ENCODE measurements around the gene KRR1. TPM values are rescaled to one million over a fixed set of nuclear protein-coding genes. Genes with fewer than 3 reads are reported as not detected.
A peak's percentile ranks its signal among the peaks of the same experiment; 100 is the strongest.

The KRR1 gene
- 100 to 1,000 TPM; 101 to 112 (median 106) TPM for total RNA-seq
- 106 TPM for total RNA-seq (2013)

- peaks cover 10% of the 10 kb centered on the region for H3K36me3 ChIP-seq (ENCODE audit: control insufficient read depth, insufficient read depth, low read length)
- H3K27me3 ChIP-seq (ENCODE audit: control insufficient read depth, insufficient read depth, low read length) = peaks cover 2% of the 10 kb centered on the region
- 6% methylated on average over 46 of the region's 47 CpGs for WGBS (ENCODE audit: insufficient coverage)
- intact Hi-C loops (cut with micrococcal nuclease) = loop anchor here (1.0 to 10.0 kb wide), 5 partner anchors 29 to 571 kb away; partner anchors contain the start of genes GLIPR1L2, NAP1L1 and PHLDA1
- H3K4me3 Mint-ChIP-seq = peak within 1 kb of the TSS; percentile 99
- H3K36me3 Mint-ChIP-seq = no peaks in the 10 kb centered on the region
- ATAC-seq = peak; percentile 96 to 97 (median 96)
- peak within 1 kb of the TSS; percentile 98 for H3K27ac Mint-ChIP-seq
- H3K27me3 Mint-ChIP-seq (ENCODE audit: low read depth in 2 of 2) = no peaks in the 10 kb centered on the region
- TF ChIP-seq CTCF (IDR thresholded peaks at IDR 0.05) = no peak
- H3K9me3 ChIP-seq (ENCODE audit: control insufficient read depth, insufficient read depth, low read length) = no peaks in the 10 kb centered on the region
- H3K4me1 Mint-ChIP-seq = peaks cover 22 to 30% of the 10 kb centered on the region in 2 donors
- H3K4me3 ChIP-seq (ENCODE audit: low read length) = peak within 1 kb of the TSS; percentile 81
- H3K9me3 Mint-ChIP-seq = no peaks in the 10 kb centered on the region
- H3K27ac ChIP-seq (ENCODE audit: low read length) = peak within 1 kb of the TSS; percentile 80
- H3K4me1 ChIP-seq (ENCODE audit: control insufficient read depth, insufficient read depth, low read length) = peaks cover 4% of the 10 kb centered on the region
- peak; percentile 75 to 98 for DNase-seq
Measured at GRCh38 chr12:75511116-75512048, at the start of gene KRR1. Gene KRR1, minus strand, starts transcription at chr12:75511609. Its CDS starts 12 bp downstream, at chr12:75511597.

- H3K4me3 Mint-ChIP-seq = no peak overlapping the region
- WGBS (ENCODE audit: insufficient coverage) = 83% methylated on average over 2 of the region's 2 CpGs
- H3K4me1 Mint-ChIP-seq = no peaks in the 10 kb centered on the region
- DNase-seq (no peak), ATAC-seq (no peak)
- Histone ChIP-seq H3K36me3 (ENCODE audit: control insufficient read depth, insufficient read depth, low read length) (no peaks in the 10 kb centered on the region), H3K27me3 (ENCODE audit: control insufficient read depth, insufficient read depth, low read length) (no peaks in the 10 kb centered on the region), H3K4me1 (ENCODE audit: control insufficient read depth, insufficient read depth, low read length) (no peaks in the 10 kb centered on the region), H3K27ac (ENCODE audit: low read length) (no peak overlapping the region), H3K9me3 (ENCODE audit: control insufficient read depth, insufficient read depth, low read length) (no peaks in the 10 kb centered on the region), H3K4me3 (ENCODE audit: low read length) (no peak overlapping the region)
- H3K27ac Mint-ChIP-seq = no peak overlapping the region
- no peaks in the 10 kb centered on the region for H3K36me3 Mint-ChIP-seq
- no peaks in the 10 kb centered on the region for H3K9me3 Mint-ChIP-seq
- peaks cover 15 to 35% of the 10 kb centered on the region in 2 donors for H3K27me3 Mint-ChIP-seq (ENCODE audit: low read depth in 2 of 2)
- intact Hi-C loops (cut with micrococcal nuclease) = no loop called here
- no peak for TF ChIP-seq CTCF (IDR thresholded peaks at IDR 0.05)
Measured at GRCh38 chr12:75560167-75560566, 48.8 kb upstream of the KRR1 start.

- Mint-ChIP-seq H3K27ac (no peak overlapping the region), H3K4me3 (no peak overlapping the region), H3K9me3 (no peaks in the 10 kb centered on the region), H3K36me3 (no peaks in the 10 kb centered on the region), H3K4me1 (no peaks in the 10 kb centered on the region), H3K27me3 (ENCODE audit: low read depth in 2 of 2) (peaks cover 17 to 43% of the 10 kb centered on the region in 2 donors)
- no peaks in the 10 kb centered on the region for H3K9me3 ChIP-seq (ENCODE audit: control insufficient read depth, insufficient read depth, low read length)
- H3K27me3 ChIP-seq (ENCODE audit: control insufficient read depth, insufficient read depth, low read length) = no peaks in the 10 kb centered on the region
- no peak for TF ChIP-seq CTCF (IDR thresholded peaks at IDR 0.05)
- DNase-seq (no peak), ATAC-seq (no peak)
- no peaks in the 10 kb centered on the region for H3K36me3 ChIP-seq (ENCODE audit: control insufficient read depth, insufficient read depth, low read length)
- intact Hi-C loops (cut with micrococcal nuclease) = no loop called here
- no peak overlapping the region for H3K27ac ChIP-seq (ENCODE audit: low read length)
- H3K4me3 ChIP-seq (ENCODE audit: low read length) = no peak overlapping the region
- H3K4me1 ChIP-seq (ENCODE audit: control insufficient read depth, insufficient read depth, low read length) = no peaks in the 10 kb centered on the region
- 100% methylated on average over 2 of the region's 3 CpGs for WGBS (ENCODE audit: insufficient coverage)
Measured at GRCh38 chr12:75558287-75558686, 46.9 kb upstream of the KRR1 start.

All from natural killer cell (primary cell).